SK-N-SH (cell line): Measurements from ENCODE around the gene BBX. TPM values are rescaled to one million over a fixed set of nuclear protein-coding genes. Genes with fewer than 3 reads are reported as not detected.

Experiments
- CTCF ChIA-PET: fragments of 300-600, 350-600 bp; formaldehyde crosslinking; extraction: SDS; loops from one replicate; lab custom pipeline; 2021; lab: Yijun Ruan, JAX
- POLR2A ChIA-PET: fragments of 350-600 bp; sonication (Branson Sonifier 250); formaldehyde crosslinking; extraction: SDS; loops from one replicate; lab custom pipeline; 2020; ENCODE audit warnings: antibody characterized with exemption, inconsistent platforms; lab: Yijun Ruan, JAX
- DNase-seq: peaks from one replicate; pipeline ENCODE4 v3.0.0; 2012
- H2AFZ ChIP-seq: fragments of 200-600 bp; sonication (generic); 2 replicates; pipeline ENCODE4 v1.8.1; 2016; ENCODE audit warnings: antibody characterized with exemption, mild to moderate bottlenecking, low read depth
- H3F3A ChIP-seq: fragments of 200-600 bp; sonication (generic); replicated peaks from 2 replicates; pipeline ENCODE3; 2016; ENCODE audit warnings: antibody characterized with exemption, mild to moderate bottlenecking; ENCODE audit not compliant: insufficient read depth
- H3K27ac ChIP-seq, 2 experiments: fragments of 200-500 bp in 1 of 2; fragments of 200-600 bp in 1 of 2; sonication (Bioruptor generic) in 1 of 2; sonication (generic), shearing (Covaris generic) in 1 of 2; 2 replicates each; pipeline versions ENCODE4 v1.5.1 to v1.6.1; 2014 to 2016; ENCODE audit warnings: low read depth in 2 of 2, inconsistent platforms in 1 of 2, low read length in 1 of 2, mild to moderate bottlenecking in 1 of 2, mixed read lengths in 1 of 2
- H3K27me3 ChIP-seq: fragments of 200-600 bp; sonication (generic), shearing (Covaris generic); 2 replicates; pipeline ENCODE4 v1.6.1; 2016; ENCODE audit warnings: mixed run types; ENCODE audit not compliant: insufficient read depth
- H3K36me3 ChIP-seq, 2 experiments: fragments of 200-500 bp in 1 of 2; fragments of 200-600 bp in 1 of 2; sonication (Bioruptor generic) in 1 of 2; sonication (generic) in 1 of 2; replicated peaks in 1 of 2; 2 replicates each; pipeline versions ENCODE3 to v1.5.1; 2014 to 2016; ENCODE audit warnings: low read length in 1 of 2, mild to moderate bottlenecking in 1 of 2; ENCODE audit not compliant: insufficient read depth in 2 of 2, control insufficient read depth in 1 of 2
- H3K4me1 ChIP-seq, 2 experiments: fragments of 200-500 bp in 1 of 2; fragments of 200-600 bp in 1 of 2; sonication (Bioruptor generic) in 1 of 2; sonication (generic), shearing (Covaris generic) in 1 of 2; 2 replicates each; pipeline versions ENCODE4 v1.5.1 to v1.6.1; 2014 to 2016; ENCODE audit warnings: low read depth in 1 of 2, low read length in 1 of 2, mixed run types in 1 of 2; ENCODE audit not compliant: insufficient read depth in 2 of 2, control insufficient read depth in 1 of 2
- H3K4me2 ChIP-seq: fragments of 200-600 bp; sonication (generic), shearing (Covaris generic); 2 replicates; pipeline ENCODE4 v1.6.1; 2017; ENCODE audit warnings: mixed run types
- H3K4me3 ChIP-seq, 2 experiments: fragments of 200-500 bp in 1 of 2; fragments of 200-600 bp in 1 of 2; sonication (Bioruptor generic) in 1 of 2; sonication (generic), shearing (Covaris generic) in 1 of 2; 2 replicates each; pipeline versions ENCODE4 v1.5.1 to v1.8.1; 2014 to 2016; ENCODE audit warnings: low read depth in 2 of 2, inconsistent platforms in 1 of 2, low read length in 1 of 2, mild to moderate bottlenecking in 1 of 2, mixed read lengths in 1 of 2, moderate library complexity in 1 of 2
- H3K79me2 ChIP-seq: fragments of 200-600 bp; sonication (generic); 2 replicates; pipeline ENCODE4 v1.8.1; 2017; ENCODE audit warnings: mild to moderate bottlenecking; ENCODE audit not compliant: insufficient read depth
- H3K9ac ChIP-seq: fragments of 200-600 bp; sonication (generic); 2 replicates; pipeline ENCODE4 v1.6.1; 2017; ENCODE audit warnings: mixed run types
- H3K9me2 ChIP-seq: fragments of 200-600 bp; sonication (generic); 2 replicates; pipeline ENCODE4 v1.6.1; 2017; ENCODE audit warnings: mixed run types
- H3K9me3 ChIP-seq: fragments of 200-600 bp; sonication (generic); 2 replicates; pipeline ENCODE4 v1.6.1; 2017; ENCODE audit warnings: mixed run types, mild to moderate bottlenecking, moderate library complexity
- H4K20me1 ChIP-seq: fragments of 200-600 bp; sonication (generic); 2 replicates; pipeline ENCODE4 v1.6.1; 2017; ENCODE audit warnings: mild to moderate bottlenecking, mixed run types; ENCODE audit not compliant: insufficient read depth
- CHD2 ChIP-seq: fragments of 150-350 bp; IDR thresholded peaks from 2 replicates; pipeline ENCODE4 v1.6.1; 2018; ENCODE audit warnings: low read length; ENCODE audit not compliant: partially characterized antibody
- EZH2phosphoT487 ChIP-seq: fragments of 200-600 bp; sonication (generic); IDR thresholded peaks from 2 replicates; pipeline ENCODE4 v1.6.1; 2017; ENCODE audit warnings: low read depth, mixed run types, mild to moderate bottlenecking, antibody characterized with exemption, moderate library complexity, borderline replicate concordance
- FOSL2 ChIP-seq: IDR thresholded peaks from 2 replicates; pipeline ENCODE4 v1.4.0; 2012; ENCODE audit warnings: low read depth, mild to moderate bottlenecking, moderate library complexity, borderline replicate concordance
- FOXJ3 ChIP-seq: sonication (generic); formaldehyde crosslinking; IDR thresholded peaks from 2 replicates; pipeline ENCODE4 v1.5.1; 2020; ENCODE audit warnings: mild to moderate bottlenecking, missing genetic modification reagents
- FOXM1 ChIP-seq: IDR thresholded peaks from 2 replicates; pipeline ENCODE4 v1.4.0; 2012; ENCODE audit warnings: low read depth, mild to moderate bottlenecking
- GATA2 ChIP-seq: sonication (generic); formaldehyde crosslinking; IDR thresholded peaks from 2 replicates; pipeline ENCODE4 v1.5.0; 2020; ENCODE audit warnings: mild to moderate bottlenecking, missing genetic modification reagents
- MAX ChIP-seq: IDR thresholded peaks from 2 replicates; pipeline ENCODE4 v1.4.0; 2012; ENCODE audit warnings: low read depth
- RAD21 ChIP-seq: IDR thresholded peaks from 2 replicates; pipeline ENCODE4 v1.6.1; 2012; ENCODE audit warnings: mild to moderate bottlenecking, low read length
- RCOR1 ChIP-seq: fragments of 150-350 bp; IDR thresholded peaks from 2 replicates; pipeline ENCODE4 v1.6.1; 2017; ENCODE audit warnings: antibody characterized with exemption, low read length
- REST ChIP-seq: IDR thresholded peaks from 2 replicates; pipeline ENCODE4 v1.6.1; 2012; ENCODE audit warnings: mild to moderate bottlenecking, low read depth, low read length, moderate library complexity
- TEAD4 ChIP-seq: IDR thresholded peaks from 2 replicates; pipeline ENCODE4 v1.4.0; 2012; ENCODE audit warnings: mild to moderate bottlenecking, borderline replicate concordance; ENCODE audit not compliant: insufficient read depth
- YY1 ChIP-seq: IDR thresholded peaks from 2 replicates; pipeline ENCODE4 v1.4.0; 2012; ENCODE audit warnings: low read depth, mild to moderate bottlenecking
- WGBS: methylation state at CpG from one replicate; pipeline ENCODE4 v1.1.6; 2017; ENCODE audit warnings: low lambda C conversion rate; 5-methylcytosine and 5-hydroxymethylcytosine counted together
- polyA plus RNA-seq, 3 experiments: library from polyadenylated mRNA; depleted of rRNA; stranded (reverse); fragments of >200 nt; gene quantifications; 2 replicates each; pipeline ENCODE4 v1.2.3, GENCODE V29; 2012
- TF ChIP-seq, protein P1 (sequence below): IDR thresholded peaks from 2 replicates; pipeline ENCODE4 v1.4.0; 2012; ENCODE audit warnings: low read depth, borderline replicate concordance

BBX gene
- polyA plus RNA-seq, 1 of the 3 experiments (the other 2 are of a cell fraction): 14.2 TPM

DNA sequence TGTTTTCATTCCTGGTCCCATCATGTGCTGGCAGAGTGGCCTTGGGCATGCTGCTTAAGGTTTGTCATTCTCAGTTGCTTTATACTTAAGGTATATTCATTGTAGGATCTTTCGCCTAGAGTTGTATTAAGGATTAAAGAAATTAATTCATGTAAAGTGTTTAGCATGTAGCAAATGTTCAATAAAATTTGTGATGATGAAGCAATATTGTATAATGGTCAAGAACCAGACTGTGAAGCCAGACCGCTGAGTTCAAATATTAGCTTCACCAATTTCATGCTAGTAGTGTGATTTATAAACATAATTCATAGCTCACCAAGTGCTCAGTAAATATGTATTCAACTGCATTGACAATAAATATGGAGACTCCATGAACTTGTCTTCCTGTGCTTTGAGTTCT, 178.5 kb downstream of the BBX start:
- H3K27ac ChIP-seq: no peak overlapping the region
- no peaks in the 10 kb centered on the region for H3F3A ChIP-seq
- TF ChIP-seq FOSL2: no peak
- TF ChIP-seq EZH2phosphoT487: no peak
- no peak for TF ChIP-seq FOXJ3 (CRISPR knock-in tag)
- no peak for TF ChIP-seq RCOR1
- TF ChIP-seq, all 33 proteins: peak for 0
- no peak overlapping the region for H3K9ac ChIP-seq
- H3K27me3 ChIP-seq: no peaks in the 10 kb centered on the region
- no peaks in the 10 kb centered on the region for H4K20me1 ChIP-seq
- H3K9me3 ChIP-seq: no peaks in the 10 kb centered on the region
- no peak for DNase-seq
- H3K36me3 ChIP-seq: no peaks in the 10 kb centered on the region
- no peaks in the 10 kb centered on the region; a peak in 1 of 4 replicates for H3K4me1 ChIP-seq
- ChIA-PET CTCF (interaction anchor here (0.9 to 1.6 kb wide), 3 partner anchors 17 to 40 kb away, joined by 3 to 4 read pairs (median 4); no protein-coding TSS in a partner anchor), POLR2A (no interaction called here)
- H3K4me2 ChIP-seq: no peak overlapping the region
- no peak overlapping the region for H2AFZ ChIP-seq
- H3K9me2 ChIP-seq: no peaks in the 10 kb centered on the region
- no peaks in the 10 kb centered on the region for H3K79me2 ChIP-seq
- H3K4me3 ChIP-seq: no peak overlapping the region
- 93% methylated on average over 2 of the region's 2 CpGs for WGBS

- TF ChIP-seq TEAD4 (no peak), GATA2 (CRISPR knock-in tag) (no peak), RAD21 (no peak), MAX (no peak), FOXM1 (no peak), RCOR1 (no peak), CHD2 (no peak), YY1 (no peak), EZH2phosphoT487 (no peak), REST (no peak)
- TF ChIP-seq, protein P1, sequence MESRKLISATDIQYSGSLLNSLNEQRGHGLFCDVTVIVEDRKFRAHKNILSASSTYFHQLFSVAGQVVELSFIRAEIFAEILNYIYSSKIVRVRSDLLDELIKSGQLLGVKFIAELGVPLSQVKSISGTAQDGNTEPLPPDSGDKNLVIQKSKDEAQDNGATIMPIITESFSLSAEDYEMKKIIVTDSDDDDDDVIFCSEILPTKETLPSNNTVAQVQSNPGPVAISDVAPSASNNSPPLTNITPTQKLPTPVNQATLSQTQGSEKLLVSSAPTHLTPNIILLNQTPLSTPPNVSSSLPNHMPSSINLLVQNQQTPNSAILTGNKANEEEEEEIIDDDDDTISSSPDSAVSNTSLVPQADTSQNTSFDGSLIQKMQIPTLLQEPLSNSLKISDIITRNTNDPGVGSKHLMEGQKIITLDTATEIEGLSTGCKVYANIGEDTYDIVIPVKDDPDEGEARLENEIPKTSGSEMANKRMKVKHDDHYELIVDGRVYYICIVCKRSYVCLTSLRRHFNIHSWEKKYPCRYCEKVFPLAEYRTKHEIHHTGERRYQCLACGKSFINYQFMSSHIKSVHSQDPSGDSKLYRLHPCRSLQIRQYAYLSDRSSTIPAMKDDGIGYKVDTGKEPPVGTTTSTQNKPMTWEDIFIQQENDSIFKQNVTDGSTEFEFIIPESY: no peak
- H2AFZ ChIP-seq: no peak overlapping the region
- H3K4me3 ChIP-seq: no peak overlapping the region
- H3K27ac ChIP-seq: no peak overlapping the region
- H3K4me2 ChIP-seq: no peak overlapping the region
- no peaks in the 10 kb centered on the region for H3K79me2 ChIP-seq
- H3K9me2 ChIP-seq: no peaks in the 10 kb centered on the region
- no peaks in the 10 kb centered on the region for H3K27me3 ChIP-seq
- no peaks in the 10 kb centered on the region for H4K20me1 ChIP-seq
- H3K9me3 ChIP-seq: no peaks in the 10 kb centered on the region
- H3K36me3 ChIP-seq: no peaks in the 10 kb centered on the region
- ChIA-PET CTCF (interaction anchor here (3.2 kb wide), 1 partner anchor 28 kb away, joined by 11 read pairs; no protein-coding TSS in a partner anchor), POLR2A (no interaction called here)
- no peaks in the 10 kb centered on the region for H3F3A ChIP-seq
- no peak for DNase-seq
- 91% methylated on average over 1 of the region's 1 CpG for WGBS
- H3K4me1 ChIP-seq: no peaks in the 10 kb centered on the region
- H3K9ac ChIP-seq: no peak overlapping the region
Observed at GRCh38 chr3:107704477-107704876, 181.7 kb downstream of the BBX start.
